GM23248 (cell line): ENCODE data around the gene THAP7. TPM values are rescaled to one million over a fixed set of nuclear protein-coding genes. Genes with fewer than 3 reads are reported as not detected.

Experiments used
- DNase-seq: peaks from one replicate; pipeline ENCODE4 v3.0.0-alpha.2; 2015
- H2AFZ ChIP-seq: fragments of 200-600 bp; sonication (generic); 2 replicates; pipeline ENCODE4 v1.6.1; 2016; ENCODE audit warnings: antibody characterized with exemption
- H3F3A ChIP-seq: fragments of 200-600 bp; sonication (generic); 2 replicates; pipeline ENCODE4 v1.6.1; 2016; ENCODE audit warnings: mild to moderate bottlenecking, antibody characterized with exemption, mixed run types; ENCODE audit not compliant: insufficient read depth
- H3K27ac ChIP-seq: fragments of 200-600 bp; sonication (generic); 2 replicates; pipeline ENCODE4 v1.5.1; 2016; ENCODE audit warnings: mild to moderate bottlenecking
- H3K27me3 ChIP-seq: fragments of 200-600 bp; sonication (generic); replicated peaks from 2 replicates; pipeline ENCODE4 v1.6.1; 2016; ENCODE audit warnings: mild to moderate bottlenecking; ENCODE audit not compliant: insufficient read depth
- H3K36me3 ChIP-seq: fragments of 200-600 bp; sonication (generic); 2 replicates; pipeline ENCODE4 v1.6.1; 2016; ENCODE audit warnings: low read depth, mild to moderate bottlenecking
- H3K4me1 ChIP-seq: fragments of 200-600 bp; sonication (generic); 2 replicates; pipeline ENCODE4 v1.6.1; 2016; ENCODE audit warnings: mild to moderate bottlenecking; ENCODE audit not compliant: insufficient read depth
- H3K4me2 ChIP-seq: fragments of 200-600 bp; sonication (generic); one replicate; pipeline ENCODE4 v1.6.1; 2016; ENCODE audit warnings: mild to moderate bottlenecking; ENCODE audit not compliant: unreplicated experiment
- H3K4me3 ChIP-seq: fragments of 200-600 bp; sonication (generic); 2 replicates; pipeline ENCODE4 v1.5.1; 2016; ENCODE audit warnings: mild to moderate bottlenecking
- H3K79me2 ChIP-seq: fragments of 200-600 bp; sonication (generic); 2 replicates; pipeline ENCODE4 v1.6.1; 2016; ENCODE audit warnings: mild to moderate bottlenecking; ENCODE audit not compliant: insufficient read depth
- H3K9ac ChIP-seq: fragments of 200-600 bp; sonication (generic); 2 replicates; pipeline ENCODE4 v1.6.1; 2016; ENCODE audit warnings: mild to moderate bottlenecking
- H3K9me2 ChIP-seq: fragments of 200-600 bp; sonication (generic); 2 replicates; pipeline ENCODE4 v1.6.1; 2016; ENCODE audit warnings: mixed run types, mild to moderate bottlenecking, moderate library complexity; ENCODE audit not compliant: insufficient read depth
- H3K9me3 ChIP-seq: fragments of 200-600 bp; sonication (generic); one replicate; pipeline ENCODE4 v1.6.1; 2017; ENCODE audit warnings: low read depth
- H4K20me1 ChIP-seq: fragments of 200-600 bp; sonication (generic); 2 replicates; pipeline ENCODE4 v1.6.0; 2016; ENCODE audit not compliant: insufficient read depth
- EZH2 ChIP-seq: fragments of 200-600 bp; sonication (generic); IDR thresholded peaks from 2 replicates; pipeline ENCODE4 v1.6.1; 2018; ENCODE audit warnings: antibody characterized with exemption, mild to moderate bottlenecking; ENCODE audit not compliant: insufficient read depth, poor library complexity, severe bottlenecking
- EZH2phosphoT487 ChIP-seq: fragments of 200-600 bp; sonication (generic); IDR thresholded peaks from 2 replicates; pipeline ENCODE4 v1.6.1; 2018; ENCODE audit warnings: antibody characterized with exemption, moderate library complexity, mild to moderate bottlenecking, low read depth; ENCODE audit not compliant: insufficient read depth
- WGBS, 2 experiments: methylation state at CpG; one replicate each; pipeline ENCODE4 v1.1.6; 2015 to 2017; ENCODE audit warnings: low lambda C conversion rate in 2 of 2, low coverage in 1 of 2; ENCODE audit errors: missing lambda C conversion rate in 2 of 2; 5-methylcytosine and 5-hydroxymethylcytosine counted together
- in situ Hi-C: fragments of 300-500 bp; cut with MboI; formaldehyde crosslinking; loops from 2 replicates; pipeline ENCODE4 v1.15.0; 2020
- polyA plus RNA-seq: library from polyadenylated mRNA; unstranded; fragments of >200 nt; fragmentation: Nextera tagmentation; extraction: Ambion mirVana; gene quantifications from 2 replicates; pipeline ENCODE4 v1.2.1, GENCODE V29; 2016
- total RNA-seq: library from RNA; depleted of rRNA; stranded (reverse); fragments of >200 nt; shearing (Covaris generic); gene quantifications from 2 replicates; pipeline ENCODE4 v1.2.3, GENCODE V29; 2014

Gene THAP7
- total and polyA plus RNA-seq, 2 experiments from 2014 or later: 27.5 to 32.5 TPM

DNA sequence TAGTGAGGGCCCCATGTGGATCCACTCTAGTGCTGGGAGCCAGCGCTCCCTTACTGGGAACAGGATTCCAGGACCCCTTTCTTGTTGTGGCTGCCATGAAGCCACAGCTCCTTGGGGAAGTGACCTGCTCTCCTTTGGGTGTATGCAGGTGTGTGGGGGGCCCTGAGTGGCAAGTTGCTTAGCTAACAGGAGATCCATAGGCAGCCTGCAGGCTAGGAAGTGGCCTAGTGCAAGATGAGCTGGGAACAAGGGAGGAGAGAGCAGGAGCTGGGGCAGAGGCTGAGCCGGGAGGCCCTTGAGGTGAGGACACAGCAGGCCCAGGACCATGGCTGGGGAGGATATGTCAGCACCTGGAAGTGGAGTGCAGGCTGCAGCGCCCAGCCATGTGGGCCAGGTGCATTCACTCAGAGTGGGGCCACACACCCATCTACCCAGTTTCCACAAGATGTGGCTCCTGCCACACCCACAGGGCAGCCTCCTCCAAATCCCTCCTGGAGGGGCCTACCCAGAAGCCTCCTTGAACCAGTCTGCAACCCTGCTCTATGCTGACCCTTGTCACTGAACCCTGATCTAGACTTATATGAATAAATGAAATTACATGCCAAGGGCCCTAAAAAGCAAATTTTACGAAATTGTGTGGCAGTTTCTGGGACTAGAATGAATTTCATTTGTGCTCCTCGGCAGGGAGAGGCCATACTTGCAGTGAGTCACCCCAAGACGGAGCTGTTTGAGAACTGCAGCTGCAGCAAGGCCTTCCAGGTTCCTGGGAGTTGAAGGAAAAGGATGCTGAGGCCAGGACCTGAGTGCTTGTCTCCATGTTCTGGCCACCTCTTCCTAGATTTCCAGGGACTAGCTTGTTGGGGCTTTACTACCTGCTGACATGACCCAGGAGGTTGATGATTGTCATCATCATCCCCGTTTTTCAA, 3.2 kb downstream of the THAP7 start:
- in situ Hi-C loops: no loop called here
- Histone ChIP-seq H2AFZ (no peak overlapping the region), H3K4me1 (peaks cover 17% of the 10 kb centered on the region), H4K20me1 (no peaks in the 10 kb centered on the region), H3F3A (peaks cover 12% of the 10 kb centered on the region), H3K9ac (peak overlapping the region; percentile 17; the same call in 1 of the 2 replicates), H3K4me3 (no peak overlapping the region), H3K27ac (0 out of 2 replicates have a peak overlapping the region, but pooled peaks have one; percentile 12), H3K9me3 (no peaks in the 10 kb centered on the region), H3K27me3 (no peaks in the 10 kb centered on the region), H3K36me3 (no peaks in the 10 kb centered on the region), H3K9me2 (no peaks in the 10 kb centered on the region), H3K4me2 (no peak overlapping the region), H3K79me2 (peaks cover 34% of the 10 kb centered on the region)
- TF ChIP-seq EZH2phosphoT487 (no peak), EZH2 (no peak)
- 47 to 53% methylated on average over 7 of the region's 7 CpGs for WGBS, 2 experiments
- DNase-seq: peak; percentile 63

DNA sequence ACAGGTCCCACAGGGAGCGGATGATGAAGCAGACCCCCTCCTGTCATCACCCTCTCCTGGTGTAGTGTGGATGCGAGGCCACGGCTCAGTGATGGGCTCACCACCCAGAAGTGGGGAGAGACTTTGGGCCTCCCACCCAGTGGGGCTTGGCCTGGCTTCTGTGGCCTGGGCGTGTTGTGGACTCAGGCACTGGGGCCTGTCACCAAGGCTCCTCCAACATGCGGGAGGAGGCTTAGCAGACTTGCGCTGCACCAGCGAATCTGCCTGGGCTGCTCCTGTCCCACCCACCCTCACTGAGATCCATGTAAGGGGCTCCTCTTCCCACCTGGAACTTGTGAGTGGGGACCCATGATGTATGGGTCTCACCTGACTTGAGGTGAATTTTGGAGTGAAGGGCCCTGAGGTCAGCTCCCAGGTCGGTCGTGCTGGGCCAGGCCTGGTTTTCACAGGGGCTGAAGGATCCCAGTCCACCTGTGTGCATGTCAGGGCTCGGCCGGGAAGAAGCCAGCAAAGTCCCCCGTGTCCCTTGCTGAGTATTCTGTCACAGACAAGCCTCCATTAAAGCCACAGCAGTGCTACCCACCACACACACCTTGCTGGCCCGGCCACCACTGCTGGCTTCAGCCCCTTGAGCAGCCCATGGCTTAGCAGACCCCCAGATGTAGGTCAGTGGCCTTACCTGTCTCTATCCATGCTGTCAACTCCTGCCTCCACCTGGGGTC, 4.2 kb downstream of the THAP7 start:
- Histone ChIP-seq H3K79me2 (peaks cover 24% of the 10 kb centered on the region), H4K20me1 (no peaks in the 10 kb centered on the region), H3K4me1 (peaks cover 10% of the 10 kb centered on the region; the same call in 1 of the 2 replicates), H3K9me3 (no peaks in the 10 kb centered on the region), H3K4me3 (no peak overlapping the region), H3K9ac (no peak overlapping the region), H3K27me3 (no peaks in the 10 kb centered on the region), H3K27ac (no peak overlapping the region), H3K9me2 (no peaks in the 10 kb centered on the region), H3K36me3 (no peaks in the 10 kb centered on the region), H3K4me2 (no peak overlapping the region), H2AFZ (no peak overlapping the region), H3F3A (peaks cover 6% of the 10 kb centered on the region)
- in situ Hi-C loops: no loop called here
- 80 to 88% methylated on average over 13 of the region's 13 CpGs for WGBS, 2 experiments
- no peak for DNase-seq
- TF ChIP-seq EZH2phosphoT487 (no peak), EZH2 (no peak)

DNA sequence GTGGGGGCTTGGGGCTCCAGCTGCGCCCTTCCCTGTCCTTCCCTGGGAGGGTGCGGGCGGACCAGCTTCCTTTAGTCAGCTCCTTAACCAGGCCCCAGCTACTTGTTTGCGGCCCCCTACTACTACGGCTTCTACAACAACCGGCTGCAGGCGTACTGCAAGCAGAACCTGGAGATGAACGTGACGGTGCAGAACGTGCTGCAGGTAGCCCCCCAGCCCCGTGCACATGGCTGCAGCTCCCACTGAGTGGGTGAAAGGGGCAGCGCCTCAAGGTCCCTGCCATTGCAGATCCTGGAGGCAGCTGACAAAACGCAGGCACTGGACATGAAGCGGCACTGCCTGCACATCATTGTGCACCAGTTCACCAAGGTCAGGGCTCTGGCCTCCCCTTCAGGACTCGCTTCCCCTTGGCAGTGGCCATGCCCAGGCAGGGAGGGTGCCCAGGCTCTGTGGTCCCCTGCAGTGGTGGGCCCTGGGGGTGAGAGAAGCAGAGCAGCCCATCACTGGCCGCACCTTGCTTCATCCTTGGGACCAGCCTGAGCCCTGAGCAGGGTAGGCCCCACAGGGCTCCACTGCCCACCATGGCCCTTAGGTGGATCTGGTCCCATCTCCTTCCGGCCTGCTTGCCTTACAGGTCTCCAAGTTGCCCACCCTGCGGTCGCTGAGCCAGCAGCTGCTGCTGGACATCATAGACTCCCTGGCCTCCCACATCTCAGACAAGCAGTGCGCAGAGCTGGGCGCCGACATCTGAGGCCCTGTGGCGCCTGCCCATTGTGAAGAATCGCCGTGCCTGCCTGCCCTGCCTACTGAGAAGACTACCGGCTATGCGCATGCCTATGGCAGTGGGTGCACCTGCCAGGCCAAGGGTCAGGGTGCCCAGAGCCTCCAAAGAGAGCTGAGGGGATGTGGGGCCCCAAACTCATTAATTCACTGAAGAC, 5.1 kb downstream of the THAP7 start:
- no peak for DNase-seq

DNA sequence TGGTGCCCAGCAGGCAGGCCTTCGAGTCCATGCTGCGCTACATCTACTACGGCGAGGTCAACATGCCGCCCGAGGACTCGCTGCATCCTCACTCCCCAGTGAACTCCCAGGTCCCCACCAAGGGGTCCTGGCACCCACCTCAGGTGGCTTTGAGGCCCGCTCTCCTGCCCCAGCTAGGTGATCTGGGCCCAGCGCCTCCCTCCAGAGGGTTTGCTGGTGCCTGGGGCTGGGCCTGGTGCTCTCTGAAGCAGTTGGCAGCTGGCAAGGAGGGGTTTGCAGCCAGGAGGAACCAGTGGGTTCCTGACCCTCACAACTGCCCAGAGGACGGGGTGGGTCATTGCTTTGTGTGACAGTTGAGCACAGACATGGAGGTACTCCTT, 5.9 kb downstream of the THAP7 start:
- in situ Hi-C loops: no loop called here
- no peak overlapping the region for H2AFZ ChIP-seq
- H3K36me3 ChIP-seq: no peaks in the 10 kb centered on the region

More for the DNA sequence above, 5.1 kb downstream of the THAP7 start:
- Histone ChIP-seq H3K27ac (no peak overlapping the region), H3K36me3 (no peaks in the 10 kb centered on the region), H3K4me3 (no peak overlapping the region), H3K27me3 (no peaks in the 10 kb centered on the region), H3K79me2 (peaks cover 24% of the 10 kb centered on the region), H3K4me1 (peaks cover 10% of the 10 kb centered on the region; the same call in 1 of the 2 replicates), H3K9ac (no peak overlapping the region), H4K20me1 (no peaks in the 10 kb centered on the region), H3K4me2 (no peak overlapping the region), H3F3A (peaks cover 5% of the 10 kb centered on the region; the same call in 1 of the 2 replicates), H3K9me2 (no peaks in the 10 kb centered on the region), H2AFZ (no peak overlapping the region), H3K9me3 (no peaks in the 10 kb centered on the region)
- in situ Hi-C loops: no loop called here
- 84 to 85% methylated on average over 27 of the region's 27 CpGs for WGBS, 2 experiments
- no peak for TF ChIP-seq EZH2
- no peak for TF ChIP-seq EZH2phosphoT487

More for the DNA sequence above, 5.9 kb downstream of the THAP7 start:
- H3K27me3 ChIP-seq: no peaks in the 10 kb centered on the region
- 93 to 96% methylated on average over 10 of the region's 10 CpGs for WGBS, 2 experiments
- TF ChIP-seq EZH2phosphoT487 (no peak), EZH2 (no peak)
- peaks cover 10% of the 10 kb centered on the region; the same call in 1 of the 2 replicates for H3K4me1 ChIP-seq
- no peak overlapping the region for H3K9ac ChIP-seq
- peaks cover 20% of the 10 kb centered on the region for H3K79me2 ChIP-seq
- H3F3A ChIP-seq: peaks cover 5% of the 10 kb centered on the region; the same call in 1 of the 2 replicates
- H3K9me3 ChIP-seq: no peaks in the 10 kb centered on the region
- H3K4me2 ChIP-seq: no peak overlapping the region
- DNase-seq: no peak
- no peaks in the 10 kb centered on the region for H3K9me2 ChIP-seq
- H4K20me1 ChIP-seq: no peaks in the 10 kb centered on the region
- H3K4me3 ChIP-seq: no peak overlapping the region
- H3K27ac ChIP-seq: no peak overlapping the region
